ENCODE data around the gene TEX29. TPM values are rescaled to one million over a fixed set of nuclear protein-coding genes. Genes with fewer than 3 reads are reported as not detected.

Gene TEX29
- total RNA-seq, 1 donor from 2014 or later, result not detected

GRCh38 chr13:111282425-111282824 lies 38.0 kb upstream of the TEX29 start:
- DNase-seq, result no peak
- no peaks in the 10 kb centered on the region for H3K9me3 ChIP-seq (replicated peaks)
- no peak overlapping the region for H3K4me3 ChIP-seq
- peak overlapping the region; percentile 85 for H3K27ac ChIP-seq (replicated peaks)
- H3K36me3 ChIP-seq, result peaks cover 75% of the 10 kb centered on the region
- intact Hi-C loops (cut with micrococcal nuclease), result no loop called here
- H3K27me3 ChIP-seq (ENCODE audit: low read depth), result no peaks in the 10 kb centered on the region
- peaks cover 72% of the 10 kb centered on the region for H3K4me1 ChIP-seq
- TF ChIP-seq, protein P1, sequence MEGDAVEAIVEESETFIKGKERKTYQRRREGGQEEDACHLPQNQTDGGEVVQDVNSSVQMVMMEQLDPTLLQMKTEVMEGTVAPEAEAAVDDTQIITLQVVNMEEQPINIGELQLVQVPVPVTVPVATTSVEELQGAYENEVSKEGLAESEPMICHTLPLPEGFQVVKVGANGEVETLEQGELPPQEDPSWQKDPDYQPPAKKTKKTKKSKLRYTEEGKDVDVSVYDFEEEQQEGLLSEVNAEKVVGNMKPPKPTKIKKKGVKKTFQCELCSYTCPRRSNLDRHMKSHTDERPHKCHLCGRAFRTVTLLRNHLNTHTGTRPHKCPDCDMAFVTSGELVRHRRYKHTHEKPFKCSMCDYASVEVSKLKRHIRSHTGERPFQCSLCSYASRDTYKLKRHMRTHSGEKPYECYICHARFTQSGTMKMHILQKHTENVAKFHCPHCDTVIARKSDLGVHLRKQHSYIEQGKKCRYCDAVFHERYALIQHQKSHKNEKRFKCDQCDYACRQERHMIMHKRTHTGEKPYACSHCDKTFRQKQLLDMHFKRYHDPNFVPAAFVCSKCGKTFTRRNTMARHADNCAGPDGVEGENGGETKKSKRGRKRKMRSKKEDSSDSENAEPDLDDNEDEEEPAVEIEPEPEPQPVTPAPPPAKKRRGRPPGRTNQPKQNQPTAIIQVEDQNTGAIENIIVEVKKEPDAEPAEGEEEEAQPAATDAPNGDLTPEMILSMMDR (IDR thresholded peaks at IDR 0.05; ENCODE audit: borderline replicate concordance), result no peak

GRCh38 chr13:111282997-111283396 lies 37.4 kb upstream of the TEX29 start:
- H3K4me1 ChIP-seq, result peaks cover 66% of the 10 kb centered on the region
- intact Hi-C loops (cut with micrococcal nuclease), result no loop called here
- peak overlapping the region; percentile 85 for H3K27ac ChIP-seq (replicated peaks)
- H3K27me3 ChIP-seq (ENCODE audit: low read depth), result no peaks in the 10 kb centered on the region
- H3K36me3 ChIP-seq, result peaks cover 75% of the 10 kb centered on the region
- no peak for DNase-seq
- H3K4me3 ChIP-seq, result no peak overlapping the region
- H3K9me3 ChIP-seq (replicated peaks), result no peaks in the 10 kb centered on the region
- TF ChIP-seq, protein P1 (IDR thresholded peaks at IDR 0.05; ENCODE audit: borderline replicate concordance), result no peak

- Histone ChIP-seq H3K4me1 (peaks cover 62% of the 10 kb centered on the region), H3K9me3 (replicated peaks) (no peaks in the 10 kb centered on the region), H3K27ac (replicated peaks) (peak overlapping the region; percentile 85), H3K4me3 (no peak overlapping the region), H3K27me3 (ENCODE audit: low read depth) (no peaks in the 10 kb centered on the region), H3K36me3 (peaks cover 75% of the 10 kb centered on the region)
- intact Hi-C loops (cut with micrococcal nuclease), result no loop called here
- TF ChIP-seq, protein P1 (IDR thresholded peaks at IDR 0.05; ENCODE audit: borderline replicate concordance), result no peak
- DNase-seq, result no peak
These were observed 37.0 kb upstream of the TEX29 start for GRCh38 chr13:111283457-111283856.

GRCh38 chr13:111283991-111284390 lies 36.5 kb upstream of the TEX29 start:
- H3K4me1 ChIP-seq, result peaks cover 56% of the 10 kb centered on the region
- DNase-seq, result no peak
- TF ChIP-seq, protein P1 (IDR thresholded peaks at IDR 0.05; ENCODE audit: borderline replicate concordance), result no peak
- intact Hi-C loops (cut with micrococcal nuclease), result no loop called here
- no peak overlapping the region for H3K4me3 ChIP-seq
- H3K36me3 ChIP-seq, result peaks cover 79% of the 10 kb centered on the region
- H3K9me3 ChIP-seq (replicated peaks), result no peaks in the 10 kb centered on the region
- no peak overlapping the region for H3K27ac ChIP-seq (replicated peaks)
- H3K27me3 ChIP-seq (ENCODE audit: low read depth), result no peaks in the 10 kb centered on the region

DNA sequence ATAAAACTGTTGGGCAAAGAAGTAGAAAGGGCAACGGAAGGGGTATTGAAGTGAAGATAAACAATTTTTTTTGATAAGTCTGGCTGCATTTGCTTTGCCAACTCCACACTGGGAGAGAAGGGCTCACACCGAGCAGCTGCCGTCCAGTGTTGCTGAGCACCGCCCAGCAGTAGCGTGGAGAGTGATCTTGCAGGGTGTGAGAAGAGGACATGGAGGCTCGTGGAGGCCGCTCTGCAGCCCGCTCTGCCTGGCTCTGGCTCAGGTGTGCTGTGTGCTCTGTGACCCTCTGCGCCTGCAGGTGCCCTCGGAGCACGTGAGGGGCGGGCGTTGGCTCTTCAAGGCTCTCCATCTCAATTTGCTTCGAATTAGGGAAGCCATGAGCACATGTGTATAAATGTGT lies 35.9 kb upstream of the TEX29 start:
- intact Hi-C loops (cut with micrococcal nuclease), result no loop called here

More for the DNA sequence above, 35.9 kb upstream of the TEX29 start:
- Histone ChIP-seq H3K27me3 (ENCODE audit: low read depth) (no peaks in the 10 kb centered on the region), H3K4me1 (peaks cover 50% of the 10 kb centered on the region), H3K36me3 (peaks cover 79% of the 10 kb centered on the region), H3K9me3 (replicated peaks) (no peaks in the 10 kb centered on the region), H3K27ac (replicated peaks) (no peak overlapping the region), H3K4me3 (no peak overlapping the region)
- no peak for DNase-seq
- TF ChIP-seq, protein P1 (IDR thresholded peaks at IDR 0.05; ENCODE audit: borderline replicate concordance), result no peak

Measured in left ventricle myocardium inferior (tissue), 1 donor.